Amygdala (tissue), 56 donors: ENCODE results near the gene STXBP3.
A peak's percentile ranks its signal among the peaks of the same experiment; 100 is the strongest.

Experiments
- DNase-seq, 56 donors: peaks; one replicate each; lab custom pipeline; 2025; lab: John Stamatoyannopoulos, UW

STXBP3 gene

DNA sequence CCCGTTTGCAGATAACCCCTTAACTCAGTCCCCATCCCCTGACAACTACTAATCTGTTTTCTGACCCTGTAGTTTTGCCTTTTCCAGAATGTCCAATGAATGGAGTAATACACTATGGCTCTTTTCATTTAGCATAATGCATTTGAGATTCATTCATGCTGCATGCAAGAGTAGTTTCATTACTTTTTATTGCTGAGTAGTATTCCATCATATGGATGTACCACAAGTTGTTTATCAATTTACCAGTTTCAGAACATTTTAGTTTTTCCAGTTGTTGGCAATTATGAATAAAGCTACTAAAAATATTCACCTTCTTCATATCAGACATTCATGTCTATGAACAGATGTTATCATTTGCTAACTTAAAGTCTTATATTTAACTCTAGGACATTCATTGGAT is 45.3 kb downstream of the STXBP3 start:
- DNase-seq: no peak

- no peak for DNase-seq
These were observed 45.9 kb downstream of the STXBP3 start for GRCh38 chr1:108792420-108792819.

- DNase-seq: no peak
These were observed 52.5 kb downstream of the STXBP3 start for GRCh38 chr1:108799001-108799400.

DNA sequence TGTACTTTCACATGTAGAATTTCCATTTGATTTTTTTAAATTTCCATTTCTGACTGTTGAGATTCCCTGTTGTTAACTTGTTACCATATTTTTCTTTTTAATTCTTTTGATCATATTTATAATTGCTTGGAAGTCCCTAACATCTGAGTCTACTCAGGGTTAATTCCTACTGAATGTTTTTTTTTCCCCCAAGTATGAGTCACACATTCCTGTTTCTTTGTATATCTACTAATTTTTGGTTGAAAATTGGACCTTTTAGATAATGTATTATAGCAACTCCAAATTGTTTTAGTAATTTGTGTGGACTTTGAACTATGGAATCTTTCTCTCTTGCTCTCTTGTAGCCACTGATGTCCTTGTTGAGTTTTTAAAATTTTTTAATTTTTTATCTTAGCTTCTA is 54.6 kb downstream of the STXBP3 start:
- no peak for DNase-seq

- no peak for DNase-seq
These were observed 57.1 kb downstream of the STXBP3 start for GRCh38 chr1:108803548-108803947.

DNA sequence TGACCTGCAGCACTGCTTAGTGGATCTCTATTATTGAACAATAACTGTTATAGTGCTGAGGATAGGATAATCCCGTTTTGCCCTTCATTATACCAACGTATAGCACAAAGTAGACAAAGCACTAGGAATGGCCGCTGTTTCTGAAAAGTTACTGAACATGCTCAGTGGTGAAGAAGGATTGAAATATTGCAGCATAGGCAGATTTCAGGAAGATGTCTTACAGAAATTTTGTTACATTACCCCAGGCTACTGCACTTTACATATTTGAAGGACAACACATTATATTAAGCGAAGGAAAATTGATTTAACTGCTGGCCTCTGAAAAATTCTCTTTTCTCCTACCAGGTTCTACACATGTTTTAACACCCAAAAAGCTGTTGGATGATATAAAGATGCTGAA is 62.0 kb downstream of the STXBP3 start:
- DNase-seq: no peak

DNA sequence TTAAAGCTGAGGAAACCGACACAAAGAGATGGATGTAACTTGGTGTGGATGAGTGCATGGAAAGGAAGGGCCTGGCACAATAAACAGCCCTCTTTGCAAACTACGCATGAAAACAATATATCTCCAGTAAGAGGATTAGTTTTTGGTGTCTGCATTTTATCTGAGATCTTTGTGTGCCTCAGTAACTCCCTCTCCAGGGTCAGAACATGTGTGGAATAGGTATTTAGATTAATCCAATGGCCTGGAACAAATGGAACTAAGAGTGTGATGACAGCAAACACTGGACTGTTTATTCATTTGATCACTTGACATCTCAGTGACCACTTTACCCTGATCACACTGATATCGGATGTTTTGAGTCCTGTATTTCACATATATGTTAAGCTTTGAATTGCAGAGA is 65.1 kb downstream of the STXBP3 start:
- DNase-seq: no peak

DNA sequence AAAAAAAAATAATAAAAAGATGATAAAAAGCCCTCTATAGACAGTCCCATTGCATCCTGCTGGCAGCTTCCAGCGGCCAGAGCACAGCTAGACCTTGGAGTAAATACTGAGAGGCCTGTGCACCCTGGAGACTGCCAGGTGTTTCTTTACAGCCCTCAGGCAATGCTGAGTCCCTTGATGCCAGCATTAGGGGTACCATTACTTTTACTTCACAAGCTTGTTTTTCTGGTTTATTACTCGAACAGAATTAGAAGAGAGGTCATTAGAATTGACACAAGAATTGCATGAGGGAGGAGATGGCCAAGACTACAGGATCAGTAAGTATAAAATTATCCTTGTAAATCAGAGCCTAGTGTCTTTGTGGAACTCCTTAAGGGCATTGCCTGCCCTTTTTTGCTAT is 66.9 kb downstream of the STXBP3 start:
- no peak for DNase-seq

DNA sequence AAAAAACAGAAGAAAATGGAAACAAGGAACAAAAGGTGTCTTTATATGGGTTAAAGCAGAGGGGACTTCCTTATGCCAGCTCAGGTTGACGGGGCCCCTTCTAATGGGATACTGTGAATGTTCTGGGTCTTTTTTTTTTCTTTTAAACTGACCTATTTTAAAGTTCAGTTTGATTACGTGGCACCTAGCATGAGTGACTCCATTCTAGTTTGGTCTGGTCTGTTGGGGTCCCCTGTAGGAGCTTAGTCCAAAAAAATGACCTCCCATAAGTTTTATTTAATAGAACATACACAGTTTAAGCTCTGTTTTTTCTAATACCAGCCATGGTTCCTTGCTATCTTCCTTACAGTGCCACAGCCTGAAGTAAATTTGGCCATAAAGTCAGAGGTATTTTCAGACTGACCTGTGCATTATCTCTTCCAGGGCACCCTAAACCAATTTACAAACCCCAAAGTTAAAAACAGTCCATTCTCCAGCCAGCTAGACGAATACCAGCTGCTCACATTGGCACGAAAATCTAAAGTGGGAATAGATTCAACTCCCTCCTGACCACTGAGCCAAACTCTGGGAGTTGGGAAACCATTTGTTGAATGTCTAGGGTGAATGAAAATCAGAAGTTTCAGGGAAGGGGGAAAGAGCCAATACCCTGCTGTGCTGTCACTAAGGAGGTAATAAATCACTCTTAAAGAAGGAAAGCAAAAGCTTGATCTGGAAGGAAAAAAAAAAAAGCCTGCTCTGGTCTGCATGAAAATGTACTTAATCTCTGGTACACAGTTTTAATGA is 68.1 kb downstream of the STXBP3 start:
- DNase-seq: peak in 12 of 56 donors; percentile 7 to 43 (median 23)

DNA sequence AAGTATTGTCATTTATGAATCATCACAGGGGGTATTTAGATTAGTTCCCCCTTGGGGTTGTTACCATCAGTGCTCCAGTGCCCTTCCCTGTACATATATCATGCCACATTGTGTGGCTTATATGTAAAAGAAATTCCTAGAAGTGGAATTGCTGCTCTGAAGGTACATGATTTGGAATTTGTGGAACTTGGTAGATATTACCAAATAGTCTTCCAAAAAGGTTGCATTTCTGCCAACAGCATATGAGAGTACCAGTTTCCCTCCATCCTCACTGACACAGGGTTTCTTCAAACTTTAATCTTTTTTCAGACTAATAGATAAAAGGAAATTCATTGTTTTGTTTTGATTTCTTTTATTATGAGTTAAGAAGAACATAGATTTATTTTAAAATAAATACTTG is 69.1 kb downstream of the STXBP3 start:
- no peak for DNase-seq

DNA sequence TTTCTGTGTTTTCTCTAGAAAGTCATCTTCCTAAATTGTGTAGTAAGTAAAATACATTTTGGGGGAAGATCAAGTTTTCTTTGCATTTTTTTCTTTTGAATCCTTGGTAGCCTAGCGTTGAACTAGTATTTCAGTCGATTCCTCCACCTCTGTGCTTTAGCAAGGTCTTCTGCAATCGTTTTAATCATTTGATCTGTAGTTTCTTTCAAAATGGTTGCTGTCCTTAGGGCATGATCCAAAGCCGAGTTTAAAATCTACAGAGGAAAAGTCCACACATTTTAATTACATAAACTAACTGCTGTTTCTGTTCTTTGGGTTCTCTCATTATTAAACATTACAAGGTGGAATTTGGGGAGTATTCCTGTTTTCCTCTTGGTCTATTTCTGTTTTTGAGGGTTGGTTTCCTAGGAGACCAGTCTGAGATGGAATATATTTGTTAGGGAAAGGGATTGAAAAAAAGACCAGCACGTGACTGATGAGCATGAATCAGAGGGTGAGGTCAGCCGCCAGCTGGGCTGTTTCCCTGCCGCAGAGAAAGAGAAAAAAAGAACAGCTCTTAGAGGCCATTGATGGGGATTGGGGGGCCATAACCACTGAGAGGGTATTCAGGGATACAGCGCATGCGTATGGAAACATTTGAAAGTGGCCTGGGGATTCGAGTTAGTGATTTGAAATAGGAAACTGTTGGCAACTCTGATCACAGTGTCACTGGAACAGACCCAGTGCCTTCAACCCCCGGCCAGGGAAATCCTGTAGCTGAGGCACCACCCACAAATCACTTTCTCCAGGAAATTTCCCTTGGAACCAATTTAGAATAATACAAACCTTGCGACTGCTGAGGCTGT is 69.8 kb downstream of the STXBP3 start:
- peak in 55 of 56 donors; percentile 24 to 93 (median 76) for DNase-seq

DNA sequence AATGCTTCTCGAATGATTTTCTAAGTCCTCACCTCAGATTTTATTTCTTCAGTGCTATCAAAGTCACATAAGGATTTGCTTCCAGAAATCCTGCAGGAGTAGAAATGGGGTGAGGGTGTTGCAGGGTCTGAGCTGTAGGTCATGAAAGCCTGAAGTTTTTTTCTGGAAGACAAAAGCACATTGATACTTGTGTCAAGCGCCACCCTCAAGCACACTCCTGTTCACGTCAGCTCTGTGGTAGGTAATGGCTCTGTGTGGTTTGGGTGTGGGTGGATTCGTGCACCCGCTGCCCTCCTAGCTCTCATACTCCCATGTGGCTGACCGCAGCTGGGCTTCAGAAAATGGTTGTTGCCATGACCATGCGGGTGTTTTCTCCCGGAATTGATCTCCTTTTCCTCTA is 70.5 kb downstream of the STXBP3 start:
- peak in 28 of 56 donors; percentile 8 to 74 (median 40) for DNase-seq

- DNase-seq: no peak
These were observed 71.3 kb downstream of the STXBP3 start for GRCh38 chr1:108817811-108818210.

DNA sequence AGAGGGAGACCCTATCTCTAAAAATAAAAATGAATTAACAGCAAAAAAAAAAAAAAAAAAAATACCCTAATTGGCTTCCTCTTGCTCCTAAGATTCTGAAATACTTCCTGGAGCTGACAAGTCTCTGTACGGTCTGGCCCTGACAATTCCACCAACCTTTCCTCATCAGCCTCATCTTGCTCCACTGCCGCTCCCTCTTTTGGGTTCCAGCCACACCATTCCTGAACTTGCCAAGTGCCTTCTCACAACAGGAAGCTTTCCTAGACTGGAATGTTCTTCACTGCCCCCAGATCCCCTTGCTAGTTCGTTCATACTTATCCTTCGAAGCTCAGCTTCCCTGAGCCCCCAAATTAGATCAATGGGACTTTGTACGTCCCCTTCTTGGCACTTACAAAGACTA is 73.4 kb downstream of the STXBP3 start:
- DNase-seq: no peak

DNA sequence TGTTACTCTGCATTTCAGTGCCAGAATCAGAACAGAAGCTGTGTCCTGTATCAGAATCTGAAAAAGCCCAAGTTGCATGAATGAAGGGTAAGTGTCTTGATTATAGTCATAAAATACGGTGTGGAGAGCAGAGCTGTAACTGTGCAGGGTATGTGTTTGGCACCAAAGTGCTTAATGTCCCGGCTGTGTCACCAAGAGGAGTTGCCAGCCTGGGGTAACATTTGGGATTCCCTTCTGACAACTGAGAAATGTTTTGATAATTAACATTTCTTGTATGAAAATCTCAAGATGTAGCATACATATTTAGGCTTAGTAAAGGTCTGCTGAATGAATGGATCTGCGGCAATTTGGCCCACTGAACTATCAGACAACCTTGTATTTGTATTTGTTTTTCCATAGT is 77.2 kb downstream of the STXBP3 start:
- no peak for DNase-seq

DNA sequence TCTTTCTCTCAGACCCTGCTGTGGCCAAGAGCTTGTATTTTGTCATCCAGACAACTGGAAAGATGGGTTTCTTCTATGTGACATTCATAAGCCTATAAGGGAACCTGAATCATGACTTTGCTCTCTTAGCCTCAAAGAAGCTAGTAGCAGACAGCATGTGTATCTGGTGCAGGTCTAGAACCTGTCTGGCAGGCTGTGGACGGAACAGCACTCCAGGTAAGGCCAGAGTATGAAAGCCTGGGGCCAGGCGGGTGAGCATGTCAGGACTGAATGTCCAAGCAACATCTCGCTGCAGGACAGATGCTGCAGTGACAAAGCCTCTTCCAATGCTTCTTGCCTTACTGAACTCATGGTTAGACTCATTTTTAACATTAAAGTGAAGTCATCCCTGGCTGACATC is 77.6 kb downstream of the STXBP3 start:
- no peak for DNase-seq

DNA sequence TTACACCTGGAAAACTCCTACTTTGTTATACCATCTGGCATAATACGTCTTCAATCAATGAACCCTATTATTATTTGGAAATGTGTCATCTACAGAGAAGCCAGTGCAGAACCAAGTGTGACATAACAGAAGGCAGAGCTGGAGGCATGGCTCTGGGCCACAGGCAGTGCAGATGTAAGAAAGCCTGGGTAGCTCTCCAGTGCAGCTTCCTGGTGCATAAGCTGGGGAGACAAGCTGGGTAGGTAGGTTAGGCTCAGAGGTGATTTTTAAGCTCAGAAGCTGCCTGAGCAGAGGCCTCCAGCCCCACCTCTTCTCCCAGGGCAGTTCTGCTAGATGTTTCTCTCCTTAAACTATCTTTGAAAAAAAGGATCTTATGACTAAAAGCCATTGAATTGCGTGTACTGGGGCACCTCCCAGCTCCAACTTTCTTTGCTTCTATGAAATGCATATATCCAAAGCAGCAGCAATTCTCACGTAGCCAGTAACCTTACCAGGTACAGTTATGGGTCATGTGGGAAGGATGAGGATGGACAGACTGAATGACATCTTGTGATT is 79.7 kb downstream of the STXBP3 start:
- DNase-seq: peak in 9 of 56 donors; percentile 4 to 39 (median 23)

- DNase-seq: peak in 51 of 56 donors; percentile 11 to 84 (median 56)
These were observed 81.8 kb downstream of the STXBP3 start for GRCh38 chr1:108828074-108828961.

DNA sequence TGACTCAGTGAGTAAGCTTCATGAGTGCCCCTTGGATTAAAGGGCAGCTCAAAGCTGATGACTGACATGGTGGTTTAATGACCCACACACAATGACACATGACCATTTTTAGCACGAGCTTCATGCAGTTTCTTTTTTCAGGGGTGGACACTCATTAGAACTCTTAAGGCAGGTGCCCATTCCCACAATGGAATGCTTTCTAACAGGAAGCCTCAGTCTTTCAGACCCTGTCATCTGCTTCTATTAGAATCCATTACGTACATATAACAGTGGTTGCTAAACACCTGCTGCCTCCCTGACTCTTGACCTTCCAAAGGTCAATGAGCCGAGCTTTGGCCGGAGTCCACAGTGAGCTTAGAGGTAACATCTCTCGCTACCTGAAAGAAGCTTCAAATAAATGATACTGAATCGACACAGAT is 83.0 kb downstream of the STXBP3 start:
- no peak for DNase-seq
